Upper lobe of left lung (tissue), 4 donors: ENCODE measurements around the gene FLNC.

ENCODE experiments used
- EP300 ChIP-seq, 4 donors: sonication (generic); formaldehyde crosslinking; IDR thresholded peaks; one replicate each; pipeline ENCODE4 v1.5.1; 2017; ENCODE audit warnings: antibody characterized with exemption in 4 of 4, control low read depth in 2 of 4
- TF ChIP-seq, protein P1 (sequence below), 6 experiments: fragments of 450-650 bp in 4 of 6; fragments of 200-600 bp in 2 of 6; sonication (generic) in 2 of 6; IDR thresholded peaks; one replicate each; pipeline ENCODE4 v1.5.1; 2016 to 2019; ENCODE audit warnings: antibody characterized with exemption in 6 of 6

DNA sequence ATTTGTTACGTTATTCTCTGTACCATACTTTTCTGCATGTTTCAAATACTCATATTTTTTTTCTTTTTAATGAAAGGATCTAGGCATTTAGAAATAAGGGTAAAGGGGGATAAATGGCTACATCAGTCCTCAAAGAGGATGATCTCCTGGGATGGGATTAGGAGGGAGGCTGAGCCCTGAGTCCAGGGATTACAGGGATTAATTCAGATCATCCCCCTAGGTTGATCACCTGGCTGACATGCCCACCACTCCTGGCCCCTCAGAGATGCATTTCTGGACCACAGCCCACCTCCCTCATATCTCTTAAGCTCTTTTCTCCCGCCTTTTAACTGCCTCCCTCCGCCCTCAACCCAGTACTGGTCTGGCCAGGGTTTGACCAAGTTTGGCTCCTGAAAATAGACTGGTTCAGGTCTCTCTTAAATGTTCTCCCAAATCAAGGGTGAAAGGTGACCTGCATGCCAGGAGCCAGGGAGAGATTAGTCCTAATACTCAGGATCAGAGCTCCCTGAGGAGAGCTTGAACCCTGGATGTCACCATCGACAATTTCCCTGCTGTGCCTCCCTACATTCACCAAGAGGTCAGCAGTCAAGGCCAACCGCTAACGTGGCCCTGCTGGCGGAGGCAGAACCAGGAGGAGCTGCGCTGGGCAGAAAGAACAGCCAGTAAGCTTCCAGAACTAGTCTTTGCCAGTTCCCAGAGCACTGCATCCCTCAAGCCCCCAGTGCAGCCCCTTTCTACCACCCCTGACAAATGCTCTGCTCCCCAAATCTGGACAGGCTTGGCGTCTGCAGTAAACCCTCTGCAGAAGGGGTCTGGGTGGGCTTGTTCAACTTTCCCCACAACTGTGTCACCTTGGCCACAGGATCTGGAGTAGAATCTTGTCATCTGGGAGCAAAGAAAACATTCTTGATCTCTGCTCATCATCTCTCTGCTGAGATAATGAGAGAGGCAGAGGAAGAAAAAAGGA, 41.5 kb upstream of the FLNC start:
- TF ChIP-seq, protein P1, sequence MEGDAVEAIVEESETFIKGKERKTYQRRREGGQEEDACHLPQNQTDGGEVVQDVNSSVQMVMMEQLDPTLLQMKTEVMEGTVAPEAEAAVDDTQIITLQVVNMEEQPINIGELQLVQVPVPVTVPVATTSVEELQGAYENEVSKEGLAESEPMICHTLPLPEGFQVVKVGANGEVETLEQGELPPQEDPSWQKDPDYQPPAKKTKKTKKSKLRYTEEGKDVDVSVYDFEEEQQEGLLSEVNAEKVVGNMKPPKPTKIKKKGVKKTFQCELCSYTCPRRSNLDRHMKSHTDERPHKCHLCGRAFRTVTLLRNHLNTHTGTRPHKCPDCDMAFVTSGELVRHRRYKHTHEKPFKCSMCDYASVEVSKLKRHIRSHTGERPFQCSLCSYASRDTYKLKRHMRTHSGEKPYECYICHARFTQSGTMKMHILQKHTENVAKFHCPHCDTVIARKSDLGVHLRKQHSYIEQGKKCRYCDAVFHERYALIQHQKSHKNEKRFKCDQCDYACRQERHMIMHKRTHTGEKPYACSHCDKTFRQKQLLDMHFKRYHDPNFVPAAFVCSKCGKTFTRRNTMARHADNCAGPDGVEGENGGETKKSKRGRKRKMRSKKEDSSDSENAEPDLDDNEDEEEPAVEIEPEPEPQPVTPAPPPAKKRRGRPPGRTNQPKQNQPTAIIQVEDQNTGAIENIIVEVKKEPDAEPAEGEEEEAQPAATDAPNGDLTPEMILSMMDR (IDR thresholded peaks at IDR 0.05) = no peak
- no peak for TF ChIP-seq EP300 (IDR thresholded peaks at IDR 0.05)
